Brain pericyte (primary cell): ENCODE data around the gene LUC7L3.
"Not testable (repeated sequence)": the region's sequence is repeated elsewhere in the genome, so short reads cannot be mapped to it uniquely, and the experiment has no call there.

Experiments used
- DNase-seq: peaks from one replicate; pipeline ENCODE4 v3.0.0-alpha.2; 2012; ENCODE audit warnings: low read depth, low spot score

LUC7L3 gene

DNA sequence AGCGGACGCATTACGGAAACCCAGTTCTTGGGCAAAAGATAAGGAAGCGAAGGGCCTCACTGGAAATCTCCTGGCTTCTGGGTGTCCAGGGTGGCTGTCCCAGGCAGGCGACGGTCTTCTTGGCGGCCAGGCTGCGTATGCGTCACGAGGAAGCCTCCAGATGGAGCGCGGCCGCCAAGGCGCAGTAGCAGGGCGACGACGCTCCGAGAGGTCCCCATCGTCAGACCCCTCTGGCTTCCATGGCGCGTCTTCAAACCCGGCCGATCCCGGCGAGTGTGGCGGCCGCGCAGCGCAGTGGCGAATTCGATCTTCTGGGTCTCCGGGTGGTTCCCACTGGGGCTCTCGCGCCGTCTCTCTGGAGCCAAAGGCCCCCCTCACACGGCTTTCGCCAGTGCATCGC, 61.8 kb downstream of the LUC7L3 start:
- DNase-seq = no peak

DNA sequence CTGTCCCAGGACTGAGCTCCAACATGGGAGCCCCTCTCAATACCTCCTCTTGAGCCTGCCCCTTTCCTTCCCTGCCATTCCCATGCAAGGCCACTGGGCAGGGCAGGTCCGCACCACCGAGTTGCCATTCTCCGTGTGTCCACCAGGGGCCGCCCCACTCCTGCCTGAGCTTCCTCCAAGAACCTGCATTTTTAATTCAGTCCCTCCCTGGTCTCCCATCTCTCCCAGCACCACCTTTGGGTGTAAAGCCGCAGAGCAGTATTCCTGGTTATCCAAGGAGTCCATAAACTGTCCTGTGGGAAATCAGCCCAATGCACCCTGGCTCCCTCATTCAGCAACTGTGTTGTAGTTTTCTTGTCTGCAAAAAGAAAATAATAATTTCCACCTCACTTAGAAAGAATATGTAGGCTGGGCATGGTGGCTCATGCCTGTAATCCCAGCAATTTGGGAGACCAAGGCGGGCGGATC, 63.8 kb downstream of the LUC7L3 start:
- peak; percentile 77 for DNase-seq

DNA sequence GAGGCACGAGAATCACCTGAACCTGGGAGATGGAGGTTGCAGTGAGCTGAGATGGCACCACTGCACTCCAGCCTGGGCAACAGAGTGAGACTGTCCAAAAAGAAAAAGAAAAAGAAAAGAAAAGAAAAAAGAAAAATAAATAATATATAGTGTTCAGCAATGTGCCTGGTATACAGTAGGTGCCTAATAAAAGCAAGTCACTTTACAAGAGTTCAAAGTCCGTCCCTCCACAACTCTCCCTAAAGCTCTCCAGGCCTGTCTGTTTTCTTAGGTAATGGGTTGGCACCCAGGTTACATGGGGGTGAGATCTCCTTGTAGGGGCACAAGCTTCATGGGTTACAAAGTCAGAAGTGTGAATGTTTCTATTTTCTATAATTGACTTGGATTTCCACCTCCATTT, 64.5 kb downstream of the LUC7L3 start:
- DNase-seq = no peak

DNA sequence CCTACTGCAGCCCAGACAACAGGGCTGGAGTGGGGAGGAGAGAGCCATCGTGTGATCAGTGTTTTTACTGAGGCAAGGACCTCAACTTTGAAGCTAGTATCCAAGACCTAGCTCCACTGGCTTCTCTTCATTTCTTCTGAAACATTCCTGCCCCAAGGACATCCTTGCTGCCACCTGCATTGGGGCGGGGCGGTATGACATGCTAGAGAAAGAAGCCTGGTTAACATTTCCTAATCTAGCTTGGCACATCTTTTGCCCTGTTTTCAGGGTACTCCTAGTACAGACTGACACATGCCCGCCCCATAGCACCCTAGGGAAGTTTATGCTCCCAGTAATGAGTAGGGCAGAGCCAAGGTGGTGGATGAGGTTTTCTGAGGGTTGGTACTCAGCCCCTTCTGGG, 65.7 kb downstream of the LUC7L3 start:
- DNase-seq = no peak

- no peak for DNase-seq
Measured at GRCh38 chr17:50785946-50786570, 66.7 kb downstream of the LUC7L3 start.

GRCh38 chr17:50787106-50787505, 67.7 kb downstream of the LUC7L3 start:
- DNase-seq = no peak

- no peak for DNase-seq
Measured at GRCh38 chr17:50790618-50791017, 71.2 kb downstream of the LUC7L3 start.

DNA sequence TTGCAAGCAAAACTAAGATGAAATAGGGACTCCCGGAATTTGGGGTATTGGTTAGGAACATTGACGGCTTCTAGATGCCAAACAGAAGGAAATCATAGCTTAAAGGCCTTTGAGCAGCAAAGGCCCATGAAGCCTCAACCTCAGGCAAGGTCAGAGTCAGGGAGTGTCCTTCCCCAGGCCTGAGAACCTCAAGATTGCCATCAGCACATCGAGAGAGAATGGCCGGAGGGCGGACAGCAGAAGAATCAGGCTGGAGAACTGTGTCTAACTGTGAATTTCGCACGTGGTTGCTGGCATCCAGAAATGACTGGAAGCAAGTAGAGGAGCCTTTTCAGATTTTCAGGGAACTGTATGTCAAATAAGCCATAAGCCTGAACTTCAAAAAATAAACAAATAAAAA, 72.7 kb downstream of the LUC7L3 start:
- DNase-seq = no peak

- DNase-seq = no peak
Measured at GRCh38 chr17:50793007-50793406, 73.6 kb downstream of the LUC7L3 start.

DNA sequence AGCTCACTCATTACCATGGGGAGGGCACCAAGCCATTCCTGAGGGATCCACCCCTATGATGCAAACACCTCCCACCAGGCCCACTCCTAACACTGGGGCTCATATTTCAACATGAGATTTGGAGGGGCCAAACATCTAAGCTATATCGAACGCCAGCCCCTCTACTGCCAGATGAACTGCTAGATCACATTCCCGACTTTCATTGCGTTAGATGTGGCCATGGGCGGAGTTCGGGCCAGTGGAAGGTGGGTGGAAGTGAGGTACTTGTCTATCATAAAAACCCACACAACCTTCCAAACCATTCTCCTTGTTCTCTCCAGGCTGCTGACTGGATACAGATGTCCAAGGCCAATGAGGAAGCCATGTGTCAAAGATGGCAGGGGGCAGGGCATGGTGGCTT, 75.0 kb downstream of the LUC7L3 start:
- no peak for DNase-seq

- DNase-seq = no peak
Measured at GRCh38 chr17:50797135-50797810, 77.9 kb downstream of the LUC7L3 start.

- no peak for DNase-seq
Measured at GRCh38 chr17:50798424-50799288, 79.3 kb downstream of the LUC7L3 start.

DNA sequence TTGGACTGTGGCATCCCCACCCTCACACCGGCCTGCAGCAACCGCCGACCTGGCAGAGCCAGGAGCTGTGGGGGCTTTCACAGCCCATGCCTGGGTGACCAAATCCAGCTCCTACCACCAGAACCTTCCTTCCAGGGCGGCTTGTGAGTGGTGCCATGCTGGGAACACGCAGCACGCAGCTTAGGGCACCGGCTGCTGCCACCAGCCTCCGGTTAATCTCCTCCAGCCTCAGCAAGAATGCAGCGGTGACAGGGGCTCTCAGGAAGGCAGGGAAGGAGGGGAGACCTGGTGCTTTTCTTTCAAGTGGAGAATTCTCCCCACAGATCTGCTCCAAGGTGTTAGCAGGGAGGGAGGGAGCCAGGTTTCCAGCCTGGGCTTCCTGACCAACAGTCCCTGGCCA, 80.2 kb downstream of the LUC7L3 start:
- DNase-seq = no peak

DNA sequence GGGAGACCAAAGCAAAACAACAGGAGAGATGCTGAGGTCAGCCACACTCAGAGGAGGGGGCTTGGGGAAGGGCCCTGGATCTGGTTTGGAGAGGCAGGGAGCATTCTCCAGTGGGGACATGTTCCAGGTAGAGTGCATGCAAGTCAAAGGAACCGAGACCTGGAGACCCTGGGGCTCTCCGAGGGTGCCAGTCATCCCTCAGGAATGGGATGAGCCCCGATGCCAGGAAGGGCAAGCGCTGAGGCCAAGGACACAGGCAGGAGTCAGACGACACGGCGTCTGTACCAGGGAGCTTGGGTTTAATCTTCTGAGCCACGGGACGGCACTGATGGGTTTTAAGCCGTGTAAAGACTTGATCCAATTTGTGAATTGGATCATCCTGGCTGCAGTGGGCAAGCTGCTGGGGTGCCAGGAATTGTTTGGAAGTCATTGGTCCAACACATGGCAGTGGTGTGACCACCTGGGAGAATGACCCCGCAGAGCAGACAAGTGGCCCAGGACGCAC, 80.8 kb downstream of the LUC7L3 start:
- DNase-seq = no peak

GRCh38 chr17:50802609-50803571, 83.5 kb downstream of the LUC7L3 start:
- no peak for DNase-seq

GRCh38 chr17:50803676-50804075, 84.3 kb downstream of the LUC7L3 start:
- DNase-seq = no peak

- not testable (repeated sequence) for DNase-seq
Measured at GRCh38 chr17:50804749-50805475, 85.5 kb downstream of the LUC7L3 start.

DNA sequence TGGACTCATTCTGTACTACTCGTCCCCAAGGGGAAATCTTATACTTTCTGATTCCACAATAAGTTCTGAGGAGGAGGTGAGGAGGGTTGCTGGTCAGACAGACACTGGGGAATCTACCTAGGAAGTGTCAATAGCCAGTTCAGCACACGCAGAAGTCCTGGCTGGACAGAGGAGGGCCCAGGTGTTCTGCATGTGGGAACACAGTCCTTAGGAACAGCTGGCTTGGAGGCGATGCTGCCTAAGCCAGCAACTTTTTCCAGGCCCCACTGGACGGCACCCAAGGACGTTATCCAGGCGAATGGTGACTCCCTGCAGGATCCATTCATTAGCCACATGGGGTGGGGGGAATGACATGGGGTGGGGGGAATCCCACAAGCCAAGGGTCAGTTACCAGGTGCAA, 86.1 kb downstream of the LUC7L3 start:
- no peak for DNase-seq
